SK-N-SH (cell line): ENCODE data around the gene NDRG2.

Experiments
- EP300 ChIP-seq, 2 experiments: IDR thresholded peaks; 2 replicates each; pipeline versions ENCODE4 v1.4.0 to v1.6.1; 2012; ENCODE audit warnings: borderline replicate concordance in 1 of 2, low read depth in 1 of 2, low read length in 1 of 2
- EZH2phosphoT487 ChIP-seq: fragments of 200-600 bp; sonication (generic); IDR thresholded peaks from 2 replicates; pipeline ENCODE4 v1.6.1; 2017; ENCODE audit warnings: low read depth, mixed run types, mild to moderate bottlenecking, antibody characterized with exemption, moderate library complexity, borderline replicate concordance
- FOSL2 ChIP-seq: IDR thresholded peaks from 2 replicates; pipeline ENCODE4 v1.4.0; 2012; ENCODE audit warnings: low read depth, mild to moderate bottlenecking, moderate library complexity, borderline replicate concordance
- FOXM1 ChIP-seq: IDR thresholded peaks from 2 replicates; pipeline ENCODE4 v1.4.0; 2012; ENCODE audit warnings: low read depth, mild to moderate bottlenecking
- JUND ChIP-seq: IDR thresholded peaks from 2 replicates; pipeline ENCODE4 v1.4.0; 2012
- MXI1 ChIP-seq: IDR thresholded peaks from 2 replicates; pipeline ENCODE4 v1.6.1; 2012; ENCODE audit warnings: mild to moderate bottlenecking, low read depth, low read length, improper control_type of control experiment
- NFIC ChIP-seq: IDR thresholded peaks from 2 replicates; pipeline ENCODE4 v1.4.0; 2012; ENCODE audit warnings: borderline replicate concordance
- NRF1 ChIP-seq: IDR thresholded peaks from 2 replicates; pipeline ENCODE4 v1.6.1; 2012; ENCODE audit warnings: low read depth, mild to moderate bottlenecking, low read length
- RAD21 ChIP-seq: IDR thresholded peaks from 2 replicates; pipeline ENCODE4 v1.6.1; 2012; ENCODE audit warnings: mild to moderate bottlenecking, low read length
- RXRA ChIP-seq: IDR thresholded peaks from 2 replicates; pipeline ENCODE4 v1.4.0; 2012; ENCODE audit warnings: low read depth, mild to moderate bottlenecking, borderline replicate concordance
- SIN3A ChIP-seq: IDR thresholded peaks from 2 replicates; pipeline ENCODE4 v1.6.1; 2012; ENCODE audit warnings: low read depth, mild to moderate bottlenecking, low read length, moderate library complexity, borderline replicate concordance
- USF2 ChIP-seq: fragments of 150-350 bp; IDR thresholded peaks from 2 replicates; pipeline ENCODE4 v1.6.1; 2017; ENCODE audit warnings: antibody characterized with exemption, low read length, low read depth, borderline replicate concordance
- TF ChIP-seq, protein P1 (sequence below): IDR thresholded peaks from 2 replicates; pipeline ENCODE4 v1.4.0; 2012; ENCODE audit warnings: low read depth
- TF ChIP-seq, protein P2 (sequence below): fragments of 200-600 bp; sonication (generic); IDR thresholded peaks from 2 replicates; pipeline ENCODE4 v1.6.1; 2017; ENCODE audit warnings: antibody characterized with exemption, mild to moderate bottlenecking, moderate library complexity

DNA sequence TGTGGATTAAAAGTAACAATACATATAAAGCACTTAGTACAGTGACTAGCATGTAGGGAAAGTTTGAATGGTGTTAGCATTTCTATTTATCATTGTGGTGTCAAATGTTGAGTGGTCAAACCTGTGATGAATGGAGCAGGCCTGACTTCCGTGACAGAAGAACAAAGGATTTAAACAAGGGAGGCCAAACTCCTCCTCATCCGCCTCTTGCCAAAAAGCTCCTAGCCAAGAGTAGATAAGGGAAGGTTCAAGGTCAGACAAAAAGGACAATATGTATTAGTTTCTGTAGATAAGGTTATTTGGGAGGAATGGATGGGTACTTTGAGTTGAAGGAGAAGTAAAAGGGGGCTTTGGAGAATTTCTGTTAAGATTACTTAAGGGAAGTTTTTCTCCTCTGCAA, 23.8 kb upstream of the NDRG2 start:
- TF ChIP-seq, protein P1, sequence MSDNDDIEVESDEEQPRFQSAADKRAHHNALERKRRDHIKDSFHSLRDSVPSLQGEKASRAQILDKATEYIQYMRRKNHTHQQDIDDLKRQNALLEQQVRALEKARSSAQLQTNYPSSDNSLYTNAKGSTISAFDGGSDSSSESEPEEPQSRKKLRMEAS = no peak
- TF ChIP-seq, protein P2, sequence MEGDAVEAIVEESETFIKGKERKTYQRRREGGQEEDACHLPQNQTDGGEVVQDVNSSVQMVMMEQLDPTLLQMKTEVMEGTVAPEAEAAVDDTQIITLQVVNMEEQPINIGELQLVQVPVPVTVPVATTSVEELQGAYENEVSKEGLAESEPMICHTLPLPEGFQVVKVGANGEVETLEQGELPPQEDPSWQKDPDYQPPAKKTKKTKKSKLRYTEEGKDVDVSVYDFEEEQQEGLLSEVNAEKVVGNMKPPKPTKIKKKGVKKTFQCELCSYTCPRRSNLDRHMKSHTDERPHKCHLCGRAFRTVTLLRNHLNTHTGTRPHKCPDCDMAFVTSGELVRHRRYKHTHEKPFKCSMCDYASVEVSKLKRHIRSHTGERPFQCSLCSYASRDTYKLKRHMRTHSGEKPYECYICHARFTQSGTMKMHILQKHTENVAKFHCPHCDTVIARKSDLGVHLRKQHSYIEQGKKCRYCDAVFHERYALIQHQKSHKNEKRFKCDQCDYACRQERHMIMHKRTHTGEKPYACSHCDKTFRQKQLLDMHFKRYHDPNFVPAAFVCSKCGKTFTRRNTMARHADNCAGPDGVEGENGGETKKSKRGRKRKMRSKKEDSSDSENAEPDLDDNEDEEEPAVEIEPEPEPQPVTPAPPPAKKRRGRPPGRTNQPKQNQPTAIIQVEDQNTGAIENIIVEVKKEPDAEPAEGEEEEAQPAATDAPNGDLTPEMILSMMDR = no peak
- TF ChIP-seq FOXM1 (no peak), SIN3A (no peak), EP300 (IDR thresholded peaks at IDR 0.05; ENCODE audit: borderline replicate concordance in 1 of 2, low read depth in 1 of 2, low read length in 1 of 2) (no peak), RXRA (no peak), NFIC (no peak), FOSL2 (no peak), NRF1 (no peak), MXI1 (no peak), EZH2phosphoT487 (no peak), RAD21 (no peak), JUND (no peak), USF2 (no peak)
